HepG2 (cell line): Measurements from ENCODE around the gene ARHGAP12. TPM values are rescaled to one million over a fixed set of nuclear protein-coding genes. Genes with fewer than 3 reads are reported as not detected.

Source experiments
- ATAC-seq: fragments of 200-7000 bp; cut with Tn5 transposase; 3 replicates; pipeline ENCODE4 v1.9.1; 2020; ENCODE audit warnings: mild to moderate bottlenecking, moderate library complexity
- Bru-seq: library from RNA; stranded (reverse); fragments of 400-500 nt; gene quantifications from one replicate; lab custom pipeline; 2021; lab: Mats Ljungman, UMichigan
- BruChase-seq, 2 experiments: library from RNA; stranded (reverse); fragments of 400-500 nt; gene quantifications; one replicate each; lab custom pipeline; 2021; lab: Mats Ljungman, UMichigan
- BruUV-seq: library from RNA; stranded (reverse); fragments of 400-500 nt; replicated peaks from 2 replicates; lab custom pipeline; 2021; lab: Mats Ljungman, UMichigan
- CTCF ChIA-PET: fragments of 300-600 bp; formaldehyde crosslinking; extraction: SDS; loops from one replicate; lab custom pipeline; 2021; ENCODE audit warnings: low total read pairs, inconsistent platforms, low intra/inter-chr PET ratio; lab: Yijun Ruan, JAX
- POLR2A ChIA-PET: fragments of 350-600 bp; sonication (Branson Sonifier 250); formaldehyde crosslinking; loops from one replicate; lab custom pipeline; 2020; ENCODE audit warnings: antibody characterized with exemption, inconsistent platforms; lab: Yijun Ruan, JAX
- DNase-seq: peaks from one replicate; pipeline ENCODE4 v3.0.0-alpha.2; 2015; ENCODE audit warnings: low spot score
- FAIRE-seq: peaks from 3 replicates; lab custom pipeline; 2011; peaks lifted over from hg19 to GRCh38; lab: Jason Lieb, UNC
- H2AFZ ChIP-seq: one replicate; pipeline ENCODE4 v1.6.1; 2011; ENCODE audit warnings: low read length, inconsistent platforms
- H3K27ac ChIP-seq: fragments of 300-600 bp; 3 replicates; pipeline ENCODE4 v1.8.0; 2011; ENCODE audit warnings: mixed run types, mild to moderate bottlenecking, mixed read lengths, low read length, inconsistent platforms; ENCODE audit not compliant: insufficient read depth; ENCODE audit errors: extremely low read length
- H3K27me3 ChIP-seq, 2 experiments: fragments of 200-600 bp in 1 of 2; 2 replicates in 1 of 2; 3 replicates in 1 of 2; pipeline versions ENCODE4 v1.6.0 to v1.8.0; 2011; ENCODE audit warnings: low read length in 2 of 2, mild to moderate bottlenecking in 2 of 2, moderate library complexity in 2 of 2, inconsistent platforms in 1 of 2; ENCODE audit not compliant: insufficient read depth in 2 of 2, control insufficient read depth in 1 of 2
- H3K36me3 ChIP-seq, 2 experiments: fragments of 200-600 bp in 1 of 2; replicated peaks in 1 of 2; 2 replicates in 1 of 2; 3 replicates in 1 of 2; pipeline versions ENCODE4 v1.5.1 to v1.8.0; 2011; ENCODE audit warnings: low read length in 2 of 2, inconsistent platforms in 1 of 2; ENCODE audit not compliant: insufficient read depth in 2 of 2, control insufficient read depth in 1 of 2
- H3K4me1 ChIP-seq: 2 replicates; pipeline ENCODE4 v1.5.1; 2012; ENCODE audit warnings: low read length, inconsistent platforms; ENCODE audit not compliant: insufficient read depth
- H3K4me2 ChIP-seq: 2 replicates; pipeline ENCODE4 v1.6.0; 2011; ENCODE audit warnings: low read depth, low read length, inconsistent platforms
- H3K4me3 ChIP-seq, 3 experiments: fragments of 200-600 bp in 1 of 3; sonication (generic), shearing (Covaris generic) in 1 of 3; replicated peaks in 1 of 3; 2 replicates each; pipeline ENCODE4 v1.5.1; 2011 to 2016; ENCODE audit warnings: low read length in 3 of 3, inconsistent platforms in 2 of 3, low read depth in 2 of 3, mild to moderate bottlenecking in 2 of 3, control low read depth in 1 of 3, mixed read lengths in 1 of 3; ENCODE audit not compliant: insufficient read depth in 1 of 3
- H3K79me2 ChIP-seq: one replicate; pipeline ENCODE4 v1.6.1; 2011; ENCODE audit warnings: low read length, inconsistent platforms; ENCODE audit not compliant: insufficient read depth
- H3K9ac ChIP-seq: 2 replicates; pipeline ENCODE4 v1.6.0; 2011; ENCODE audit warnings: mild to moderate bottlenecking, low read depth, low read length, inconsistent platforms; ENCODE audit not compliant: insufficient read depth
- H3K9me3 ChIP-seq: 2 replicates; pipeline ENCODE4 v1.5.1; 2012; ENCODE audit warnings: mild to moderate bottlenecking, low read length
- H4K20me1 ChIP-seq: 2 replicates; pipeline ENCODE4 v1.6.0; 2011; ENCODE audit warnings: inconsistent platforms, mild to moderate bottlenecking, low read length, moderate library complexity; ENCODE audit not compliant: insufficient read depth
- ELF3 ChIP-seq: IDR thresholded peaks from 2 replicates; pipeline ENCODE4 v1.6.1; 2016; ENCODE audit warnings: missing genetic modification reagents, missing compliant biosample characterization
- HOXA9 ChIP-seq: sonication (generic); formaldehyde crosslinking; IDR thresholded peaks from 2 replicates; pipeline ENCODE4 v1.8.1; 2022; ENCODE audit warnings: missing genetic modification reagents, mild to moderate bottlenecking, moderate library complexity, borderline replicate concordance
- IKZF4 ChIP-seq: sonication (generic); formaldehyde crosslinking; IDR thresholded peaks from 2 replicates; pipeline ENCODE4 v1.5.1; 2020; ENCODE audit warnings: borderline replicate concordance, mild to moderate bottlenecking, low read depth, missing genetic modification reagents; ENCODE audit errors: not compliant biosample characterization
- NCOR1 ChIP-seq: fragments of 200-600 bp; sonication (generic); IDR thresholded peaks from 2 replicates; pipeline ENCODE4 v1.7.0; 2017; ENCODE audit warnings: antibody characterized with exemption, low read length, borderline replicate concordance
- ZNF317 ChIP-seq: sonication (generic); formaldehyde crosslinking; IDR thresholded peaks from 2 replicates; pipeline ENCODE4 v1.5.0; 2020; ENCODE audit warnings: mild to moderate bottlenecking, missing genetic modification reagents
- ZNF446 ChIP-seq: sonication (generic); formaldehyde crosslinking; IDR thresholded peaks from 2 replicates; pipeline ENCODE4 v1.5.0; 2020; ENCODE audit warnings: mild to moderate bottlenecking, missing genetic modification reagents
- ZNF562 ChIP-seq: sonication (generic); formaldehyde crosslinking; IDR thresholded peaks from 2 replicates; pipeline ENCODE4 v1.8.0; 2022; ENCODE audit warnings: missing genetic modification reagents, borderline replicate concordance
- ZSCAN29 ChIP-seq: sonication (generic); formaldehyde crosslinking; conservative IDR thresholded peaks from 2 replicates; pipeline ENCODE4 v1.4.0; 2020; ENCODE audit warnings: mild to moderate bottlenecking, missing genetic modification reagents
- WGBS: methylation state at CpG from one replicate; pipeline ENCODE4 v1.1.6; 2017; ENCODE audit warnings: low lambda C conversion rate; 5-methylcytosine and 5-hydroxymethylcytosine counted together
- in situ Hi-C: cut with HindIII; loops from 2 replicates; pipeline ENCODE4 v1.10.0; 2017; ENCODE audit warnings: low pct_unique_long_range_greater_than_20kb; ENCODE audit not compliant: extremely low pct_ligation_motif_present
- intact Hi-C: fragments of 100-400 bp; cut with micrococcal nuclease; formaldehyde crosslinking; loops from one replicate; pipeline ENCODE4 v1.10.0; 2022; ENCODE audit not compliant: unreplicated experiment
- long read RNA-seq, 2 experiments: library from RNA in 1 of 2; library from polyadenylated mRNA in 1 of 2; stranded (forward) in 1 of 2; unstranded in 1 of 2; transcript quantifications; one replicate each; pipeline ENCODE4 v2.0.0, GENCODE V29; 2019 to 2022
- polyA minus RNA-seq, 3 experiments: library from RNA; depleted of rRNA, polyadenylated mRNA; stranded (reverse); fragments of >200 nt; gene quantifications; 2 replicates each; pipeline ENCODE4 v1.2.3, GENCODE V29; 2011; ENCODE audit warnings: low replicate concordance in 1 of 3
- polyA plus RNA-seq, 8 experiments: library from polyadenylated mRNA; depleted of rRNA in 3 of 8; stranded (reverse) in 7 of 8; unstranded in 1 of 8; fragments of >200 nt; fragmentation: Illumina TruSeq in 4 of 8; extraction: Trizol in 4 of 8; gene quantifications; 2 replicates each; pipeline versions ENCODE4 v1.2.1 to v1.2.3, GENCODE V29; 2011 to 2016; ENCODE audit warnings: low read depth in 4 of 8, missing spikeins in 1 of 8, mixed read lengths in 1 of 8; ENCODE audit not compliant: insufficient read depth in 1 of 8
- total RNA-seq, 5 experiments: library from RNA; depleted of rRNA; stranded (reverse); fragments of >200 nt; fragmentation: Illumina TruSeq; extraction: Trizol; gene quantifications; 2 replicates each; pipeline ENCODE4 v1.2.3, GENCODE V29; 2016; ENCODE audit warnings: low read depth in 1 of 5
- TF ChIP-seq, protein P1 (sequence below): sonication (generic); formaldehyde crosslinking; IDR thresholded peaks from 2 replicates; pipeline ENCODE4 v1.4.0; 2020; ENCODE audit warnings: missing genetic modification reagents, borderline replicate concordance
- TF ChIP-seq, protein P2 (sequence below): sonication (generic); formaldehyde crosslinking; IDR thresholded peaks from 2 replicates; pipeline ENCODE4 v1.5.1; 2020; ENCODE audit warnings: missing genetic modification reagents, mild to moderate bottlenecking, borderline replicate concordance

ARHGAP12 gene, protein sequence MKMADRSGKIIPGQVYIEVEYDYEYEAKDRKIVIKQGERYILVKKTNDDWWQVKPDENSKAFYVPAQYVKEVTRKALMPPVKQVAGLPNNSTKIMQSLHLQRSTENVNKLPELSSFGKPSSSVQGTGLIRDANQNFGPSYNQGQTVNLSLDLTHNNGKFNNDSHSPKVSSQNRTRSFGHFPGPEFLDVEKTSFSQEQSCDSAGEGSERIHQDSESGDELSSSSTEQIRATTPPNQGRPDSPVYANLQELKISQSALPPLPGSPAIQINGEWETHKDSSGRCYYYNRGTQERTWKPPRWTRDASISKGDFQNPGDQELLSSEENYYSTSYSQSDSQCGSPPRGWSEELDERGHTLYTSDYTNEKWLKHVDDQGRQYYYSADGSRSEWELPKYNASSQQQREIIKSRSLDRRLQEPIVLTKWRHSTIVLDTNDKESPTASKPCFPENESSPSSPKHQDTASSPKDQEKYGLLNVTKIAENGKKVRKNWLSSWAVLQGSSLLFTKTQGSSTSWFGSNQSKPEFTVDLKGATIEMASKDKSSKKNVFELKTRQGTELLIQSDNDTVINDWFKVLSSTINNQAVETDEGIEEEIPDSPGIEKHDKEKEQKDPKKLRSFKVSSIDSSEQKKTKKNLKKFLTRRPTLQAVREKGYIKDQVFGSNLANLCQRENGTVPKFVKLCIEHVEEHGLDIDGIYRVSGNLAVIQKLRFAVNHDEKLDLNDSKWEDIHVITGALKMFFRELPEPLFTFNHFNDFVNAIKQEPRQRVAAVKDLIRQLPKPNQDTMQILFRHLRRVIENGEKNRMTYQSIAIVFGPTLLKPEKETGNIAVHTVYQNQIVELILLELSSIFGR
- 54.6 and 64.4 TPM in 2 replicates for total RNA-seq (2016; rRNA removed; fragmentation: Illumina TruSeq; extraction: Trizol)
- total RNA-seq (2016; cell fraction: cytosol; rRNA removed; fragmentation: Illumina TruSeq; extraction: Trizol; ENCODE audit: low read depth), result 245 and 284 TPM in 2 replicates
- total RNA-seq (2016; cell fraction: insoluble cytoplasmic fraction; rRNA removed; fragmentation: Illumina TruSeq; extraction: Trizol), result 54.1 and 61.8 TPM in 2 replicates
- total RNA-seq (2016; cell fraction: membrane; rRNA removed; fragmentation: Illumina TruSeq; extraction: Trizol), result 83.7 and 98.1 TPM in 2 replicates
- total RNA-seq (2016; cell fraction: nucleus; rRNA removed; fragmentation: Illumina TruSeq; extraction: Trizol), result 58.3 and 61.0 TPM in 2 replicates
- polyA plus RNA-seq (2011; rRNA removed), result 15.9 and 25.0 TPM in 2 replicates
- polyA plus RNA-seq (2011; cell fraction: cytosol; rRNA removed), result 7.7 and 11.1 TPM in 2 replicates
- 18.5 and 19.2 TPM in 2 replicates for polyA plus RNA-seq (2011; cell fraction: nucleus; rRNA removed)
- 15.2 and 21.2 TPM in 2 replicates for polyA plus RNA-seq (2012)
- 0.86 and 0.93 TPM in 2 replicates for polyA plus RNA-seq (2016; cell fraction: cytosol; fragmentation: Illumina TruSeq; extraction: Trizol; ENCODE audit: low read depth)
- polyA plus RNA-seq (2016; cell fraction: insoluble cytoplasmic fraction; fragmentation: Illumina TruSeq; extraction: Trizol; ENCODE audit: low read depth), result 44.3 and 46.9 TPM in 2 replicates
- polyA plus RNA-seq (2016; cell fraction: membrane; fragmentation: Illumina TruSeq; extraction: Trizol; ENCODE audit: low read depth), result 6.4 and 6.9 TPM in 2 replicates
- 52.4 and 57.1 TPM in 2 replicates for polyA plus RNA-seq (2016; cell fraction: nucleus; fragmentation: Illumina TruSeq; extraction: Trizol; ENCODE audit: insufficient read depth, low read depth)
- polyA minus RNA-seq (2011; rRNA and poly(A)+ RNA removed; ENCODE audit: low replicate concordance), result 3.7 and 13.7 TPM in 2 replicates
- 36.2 and 37.1 TPM in 2 replicates for polyA minus RNA-seq (2011; cell fraction: cytosol; rRNA and poly(A)+ RNA removed)
- polyA minus RNA-seq (2011; cell fraction: nucleus; rRNA and poly(A)+ RNA removed), result 132 TPM in 2 replicates
- Bru-seq, nascent RNA, result percentile 95 among the genes with signal in this experiment
- BruChase-seq, experiment 1, labeled RNA remaining after a 6-hour chase, result percentile 91 among the genes with signal in this experiment
- BruChase-seq, experiment 2, labeled RNA remaining after a 2-hour chase, result percentile 95 among the genes with signal in this experiment
- long read RNA-seq, experiment 1, full-length matches to known transcripts, result 2 of 13 reads
- long read RNA-seq, experiment 1, partial matches to known transcripts, result 8 of 13 reads
- long read RNA-seq, experiment 1, other reads (novel, unspliced or antisense), result 3 of 13 reads
- long read RNA-seq, experiment 2, full-length matches to known transcripts, result 2 of 64 reads
- long read RNA-seq, experiment 2, partial matches to known transcripts, result 3 of 64 reads
- long read RNA-seq, experiment 2, other reads (novel, unspliced or antisense), result 59 of 64 reads

DNA sequence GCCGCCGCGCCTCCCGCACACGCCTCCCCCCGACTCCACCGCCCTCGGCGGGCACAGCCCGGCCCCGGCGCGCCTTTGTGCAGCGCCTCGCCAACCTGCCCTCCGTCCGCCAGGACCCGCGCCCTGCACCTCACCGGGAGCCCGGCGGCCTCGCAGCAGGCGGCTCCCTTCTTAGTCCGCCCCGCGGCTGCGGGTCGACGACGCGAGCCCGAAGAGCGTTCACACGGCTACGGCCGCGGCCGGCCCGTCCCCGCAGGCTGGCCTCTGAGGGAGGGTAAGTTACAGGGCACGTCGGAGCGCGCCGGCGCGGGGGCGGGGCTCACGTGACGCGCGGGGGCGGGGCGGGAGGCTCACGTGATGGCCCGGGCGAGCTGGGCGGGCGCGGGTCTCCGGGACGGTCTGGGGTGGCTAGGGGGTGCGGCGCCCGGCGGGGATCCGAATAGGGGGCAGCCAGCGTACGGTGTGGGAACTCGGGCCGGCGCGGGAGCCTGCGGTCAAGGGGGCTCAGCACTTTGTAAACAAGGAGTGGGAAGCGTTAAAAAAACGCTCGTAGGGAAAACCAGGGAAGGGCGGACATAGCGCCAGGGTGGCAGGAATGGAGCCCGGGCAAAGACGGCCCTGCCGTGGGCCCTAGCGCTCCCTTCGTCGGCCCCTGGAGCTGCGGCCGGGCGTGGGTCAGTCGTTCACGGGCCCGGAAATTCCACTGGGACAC lies at the start of gene ARHGAP12:
TSS of gene ARHGAP12 (minus strand) at position 283 of the 712 bp plus-strand sequence. CDS start 19,976 bp downstream, outside the sequence.
- H3K4me2 ChIP-seq, result peak within 1 kb of the TSS; percentile 92
- no peaks in the 10 kb centered on the region; a peak in 1 of 5 replicates for H3K27me3 ChIP-seq
- CTCF ChIA-PET, result interaction anchor here (1.5 kb wide), 1 partner anchor 19 kb away, joined by 4 read pairs; no protein-coding TSS in a partner anchor
- H4K20me1 ChIP-seq, result peaks cover 36% of the 10 kb centered on the region
- H3K79me2 ChIP-seq, result peaks cover 76% of the 10 kb centered on the region
- no peaks in the 10 kb centered on the region for H3K36me3 ChIP-seq
- no TSS peak for BruUV-seq
- intact Hi-C loops, result loop anchor here (5.0 kb wide), 3 partner anchors 46 to 79 kb away; no protein-coding TSS in a partner anchor
- H3K9ac ChIP-seq, result peak within 1 kb of the TSS; percentile 96
- H3K4me3 ChIP-seq, result peak within 1 kb of the TSS; percentile 68 to 97 (median 97)
- no peak within 1 kb of the TSS for H2AFZ ChIP-seq
- FAIRE-seq, result no peak
- peak; percentile 83 for ATAC-seq
- peaks cover 43% of the 10 kb centered on the region for H3K4me1 ChIP-seq
- in situ Hi-C loops, result loop anchor here (25.0 kb wide), 1 partner anchor 1491 kb away; the partner anchor contains the start of gene MAP3K8
- DNase-seq, result peak; percentile 74
- H3K27ac ChIP-seq, result peak within 1 kb of the TSS; percentile 97
- WGBS, result 1% methylated on average over 50 of the region's 92 CpGs
- no peaks in the 10 kb centered on the region for H3K9me3 ChIP-seq
- POLR2A ChIA-PET, result interaction anchor here (0.6 to 4.8 kb wide), 11 partner anchors 9 to 146 kb away, joined by 3 to 37 read pairs (median 4); no protein-coding TSS in a partner anchor
- TF ChIP-seq ELF3 (CRISPR knock-in tag), result peak; percentile 50
- no peak for TF ChIP-seq ZSCAN29 (CRISPR knock-in tag)
- peak; percentile 63; the same call in 1 of the 2 replicates for TF ChIP-seq HOXA9 (CRISPR knock-in tag)
- TF ChIP-seq ZNF317 (CRISPR knock-in tag), result peak; percentile 34; the same call in 1 of the 2 replicates
- 0 out of 2 replicates have a peak, but pooled peaks have one; percentile 24 for TF ChIP-seq NCOR1
- TF ChIP-seq, protein P1, sequence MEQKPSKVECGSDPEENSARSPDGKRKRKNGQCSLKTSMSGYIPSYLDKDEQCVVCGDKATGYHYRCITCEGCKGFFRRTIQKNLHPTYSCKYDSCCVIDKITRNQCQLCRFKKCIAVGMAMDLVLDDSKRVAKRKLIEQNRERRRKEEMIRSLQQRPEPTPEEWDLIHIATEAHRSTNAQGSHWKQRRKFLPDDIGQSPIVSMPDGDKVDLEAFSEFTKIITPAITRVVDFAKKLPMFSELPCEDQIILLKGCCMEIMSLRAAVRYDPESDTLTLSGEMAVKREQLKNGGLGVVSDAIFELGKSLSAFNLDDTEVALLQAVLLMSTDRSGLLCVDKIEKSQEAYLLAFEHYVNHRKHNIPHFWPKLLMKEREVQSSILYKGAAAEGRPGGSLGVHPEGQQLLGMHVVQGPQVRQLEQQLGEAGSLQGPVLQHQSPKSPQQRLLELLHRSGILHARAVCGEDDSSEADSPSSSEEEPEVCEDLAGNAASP (CRISPR knock-in tag), result no peak; the same call in 1 of the 2 replicates
- TF ChIP-seq ZNF446 (CRISPR knock-in tag), result no peak
- peak; percentile 20 for TF ChIP-seq IKZF4
- no peak for TF ChIP-seq ZNF562
- TF ChIP-seq, protein P2, sequence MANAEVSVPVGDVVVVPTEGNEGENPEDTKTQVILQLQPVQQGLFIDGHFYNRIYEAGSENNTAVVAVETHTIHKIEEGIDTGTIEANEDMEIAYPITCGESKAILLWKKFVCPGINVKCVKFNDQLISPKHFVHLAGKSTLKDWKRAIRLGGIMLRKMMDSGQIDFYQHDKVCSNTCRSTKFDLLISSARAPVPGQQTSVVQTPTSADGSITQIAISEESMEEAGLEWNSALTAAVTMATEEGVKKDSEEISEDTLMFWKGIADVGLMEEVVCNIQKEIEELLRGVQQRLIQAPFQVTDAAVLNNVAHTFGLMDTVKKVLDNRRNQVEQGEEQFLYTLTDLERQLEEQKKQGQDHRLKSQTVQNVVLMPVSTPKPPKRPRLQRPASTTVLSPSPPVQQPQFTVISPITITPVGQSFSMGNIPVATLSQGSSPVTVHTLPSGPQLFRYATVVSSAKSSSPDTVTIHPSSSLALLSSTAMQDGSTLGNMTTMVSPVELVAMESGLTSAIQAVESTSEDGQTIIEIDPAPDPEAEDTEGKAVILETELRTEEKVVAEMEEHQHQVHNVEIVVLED (CRISPR knock-in tag), result peak; percentile 68
